DMS53 treated with DMSO at 0.1 percent for 48 hours (cell line): ENCODE data around the gene MYO3B.
"Not testable (repeated sequence)": the region's sequence is repeated elsewhere in the genome, so short reads cannot be mapped to it uniquely, and the experiment has no call there.

Experiments used
- DNase-seq: peaks from one replicate; lab custom pipeline; 2025; ENCODE audit not compliant: unreplicated experiment; lab: John Stamatoyannopoulos, UW

The MYO3B gene

DNA sequence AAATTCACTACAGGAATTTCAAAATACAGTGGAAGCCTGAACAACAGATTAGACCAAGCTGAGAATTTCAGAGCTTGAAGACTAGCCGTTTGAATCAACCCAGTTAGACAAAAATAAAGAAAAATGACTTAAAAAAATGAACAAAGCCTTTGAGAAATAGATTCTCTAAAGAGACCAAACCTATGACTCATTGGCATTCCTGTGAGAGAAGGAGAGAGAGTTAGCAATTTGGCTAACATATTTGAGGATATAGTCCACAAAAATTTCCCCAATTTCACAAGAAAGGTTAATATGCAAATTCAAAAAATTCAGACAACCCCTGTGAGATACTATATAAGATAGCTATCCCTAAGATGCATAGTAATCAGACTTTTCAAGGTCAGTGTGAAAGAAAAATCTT is 78.0 kb downstream of the MYO3B start:
- DNase-seq = no peak

DNA sequence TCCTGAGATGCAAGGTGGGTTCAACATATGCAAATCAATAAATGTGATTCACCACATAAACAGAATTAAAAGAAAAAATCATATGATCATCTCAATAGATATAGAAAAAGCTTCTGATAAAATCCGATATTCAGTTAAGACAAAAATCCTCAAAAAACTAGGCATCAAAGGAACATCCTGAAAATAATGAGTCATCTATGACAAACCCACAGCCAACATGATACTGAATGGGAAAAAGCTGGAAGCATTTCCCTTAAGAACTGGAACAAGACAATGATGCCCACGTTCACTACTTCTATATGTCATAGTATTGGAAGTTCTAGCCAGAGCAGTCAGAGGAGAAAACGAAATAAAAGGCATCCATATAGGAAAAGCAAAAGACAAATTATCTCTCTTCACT is 80.4 kb downstream of the MYO3B start:
- no peak for DNase-seq

GRCh38 chr2:170260188-170260587 is 82.2 kb downstream of the MYO3B start:
- DNase-seq = no peak

DNA sequence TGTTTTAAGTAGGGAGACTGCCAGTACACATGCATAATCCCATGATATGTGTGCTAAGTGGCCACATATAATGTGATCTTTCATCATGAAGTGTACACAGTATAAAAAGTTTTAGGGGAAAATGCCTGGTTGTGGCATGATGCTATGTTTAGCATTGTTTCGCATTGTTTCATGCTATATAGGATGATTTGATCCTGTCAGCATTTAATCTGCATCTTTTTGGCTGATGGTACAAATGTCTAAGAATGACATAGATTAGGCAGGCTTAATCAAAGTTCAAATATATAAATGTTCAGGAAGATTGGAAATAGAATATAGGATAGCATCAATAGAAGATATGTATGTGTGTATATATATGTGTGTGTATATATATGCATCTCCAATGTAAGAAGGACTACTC is 83.6 kb downstream of the MYO3B start:
- DNase-seq = no peak

GRCh38 chr2:170262343-170262742 is 84.4 kb downstream of the MYO3B start:
- DNase-seq = no peak

DNA sequence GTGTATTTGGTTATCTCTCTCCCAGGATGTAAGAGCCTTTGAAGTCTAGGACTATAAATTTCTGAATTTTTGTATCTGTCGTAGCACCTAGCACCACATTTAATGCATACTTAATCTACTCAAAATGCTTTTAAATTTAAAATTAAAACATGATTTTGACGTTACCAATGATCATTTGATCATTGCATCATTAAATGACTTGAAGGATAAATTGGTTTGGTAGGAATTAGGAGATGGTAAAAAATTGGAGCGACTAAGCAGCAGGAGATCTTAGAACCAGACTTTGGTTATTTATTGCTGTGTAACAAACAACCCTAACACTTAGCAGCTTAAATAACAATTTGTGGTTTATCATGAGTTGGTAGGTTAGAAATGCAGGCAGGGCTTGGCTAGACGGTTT is 84.9 kb downstream of the MYO3B start:
- no peak for DNase-seq

DNA sequence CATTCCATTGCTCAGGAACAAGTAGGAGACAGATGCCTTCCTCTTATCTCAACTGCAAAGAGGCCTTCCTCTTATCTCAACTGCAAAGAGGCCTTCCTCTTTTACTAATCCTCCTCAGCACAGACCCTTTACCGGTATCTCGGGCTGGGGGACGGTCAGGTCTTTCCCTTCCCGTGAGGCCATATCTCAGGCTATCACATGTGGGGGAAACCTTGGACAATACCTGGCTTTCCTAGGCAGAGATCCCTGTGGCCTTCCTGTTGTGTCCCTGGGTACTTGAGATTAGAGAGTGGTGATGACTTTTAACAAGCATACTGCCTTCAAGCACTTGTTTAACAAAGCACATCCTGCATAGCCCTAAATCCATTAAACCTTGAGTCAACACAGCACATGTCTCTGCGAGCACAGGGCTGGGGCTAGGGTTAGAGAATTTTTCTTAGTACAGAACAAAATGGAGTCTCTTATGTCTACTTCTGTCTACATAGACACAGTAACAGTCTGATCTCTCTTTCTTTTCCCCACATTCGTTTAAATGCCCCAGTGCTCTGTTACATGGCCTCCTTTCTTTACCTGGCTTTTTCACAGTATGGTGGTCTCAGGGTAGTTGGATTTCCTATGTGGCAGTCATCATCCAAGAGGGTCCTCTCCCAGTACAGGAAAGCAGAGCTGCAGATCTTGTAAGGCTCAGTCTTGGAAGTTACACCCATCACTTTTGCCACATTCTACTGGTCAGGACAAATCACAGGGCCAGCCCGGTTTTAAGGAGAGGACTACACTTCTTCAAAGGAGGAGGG is 86.0 kb downstream of the MYO3B start:
- DNase-seq = peak; percentile 46

GRCh38 chr2:170264522-170264860 is 86.5 kb downstream of the MYO3B start:
- DNase-seq = no peak

- DNase-seq = no peak
Measured at GRCh38 chr2:170264865-170265264, 86.9 kb downstream of the MYO3B start.

- no peak for DNase-seq
Measured at GRCh38 chr2:170265321-170265720, 87.4 kb downstream of the MYO3B start.

GRCh38 chr2:170266358-170266757 is 88.4 kb downstream of the MYO3B start:
- DNase-seq = no peak

DNA sequence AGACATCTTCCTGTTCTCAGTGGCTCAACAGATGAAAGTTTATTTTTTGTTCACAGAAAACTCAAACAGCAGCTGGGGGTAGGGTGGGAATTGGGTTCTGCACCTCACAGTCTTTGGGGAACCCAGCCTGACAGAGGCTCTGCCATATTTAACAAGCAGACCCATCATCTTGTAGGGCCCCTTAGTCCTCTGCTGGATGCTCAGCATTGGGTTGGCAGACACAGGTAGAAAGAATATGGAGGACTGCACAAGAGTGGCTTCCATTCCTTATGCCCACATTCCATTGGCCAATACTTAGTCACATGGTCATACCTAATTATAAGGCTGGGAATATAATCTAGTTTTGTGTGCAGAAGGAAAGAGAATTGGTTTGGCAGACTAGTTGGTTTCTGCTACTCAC is 89.1 kb downstream of the MYO3B start:
- no peak for DNase-seq

DNA sequence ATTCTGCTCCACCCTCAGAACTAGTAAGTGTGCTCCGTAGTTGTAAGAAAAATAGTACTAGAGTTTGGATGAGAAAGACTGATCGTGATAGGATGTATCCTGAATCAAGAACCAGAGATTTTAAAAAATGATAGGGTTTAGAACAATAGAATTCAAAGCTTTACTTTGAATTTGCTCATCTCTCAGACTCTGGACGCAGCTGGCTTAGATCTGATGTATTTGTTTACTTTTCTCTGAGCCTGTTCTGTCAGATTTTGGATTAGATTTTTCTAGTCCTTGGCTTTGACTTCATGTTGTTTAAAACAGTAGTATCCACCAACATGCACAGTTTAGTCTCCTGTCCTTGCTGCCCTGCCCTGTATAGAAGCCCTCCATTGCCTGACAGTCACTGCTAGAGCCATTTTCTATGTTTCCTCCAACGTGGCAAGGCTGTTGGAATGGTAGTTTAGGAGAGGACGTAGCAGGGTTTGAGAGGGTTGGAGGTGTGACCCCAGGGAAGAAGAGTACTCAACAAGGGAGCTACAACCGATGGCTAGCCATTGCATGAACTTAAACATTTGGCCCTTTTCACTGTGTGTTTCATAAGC is 92.4 kb downstream of the MYO3B start:
- DNase-seq = peak; percentile 12

DNA sequence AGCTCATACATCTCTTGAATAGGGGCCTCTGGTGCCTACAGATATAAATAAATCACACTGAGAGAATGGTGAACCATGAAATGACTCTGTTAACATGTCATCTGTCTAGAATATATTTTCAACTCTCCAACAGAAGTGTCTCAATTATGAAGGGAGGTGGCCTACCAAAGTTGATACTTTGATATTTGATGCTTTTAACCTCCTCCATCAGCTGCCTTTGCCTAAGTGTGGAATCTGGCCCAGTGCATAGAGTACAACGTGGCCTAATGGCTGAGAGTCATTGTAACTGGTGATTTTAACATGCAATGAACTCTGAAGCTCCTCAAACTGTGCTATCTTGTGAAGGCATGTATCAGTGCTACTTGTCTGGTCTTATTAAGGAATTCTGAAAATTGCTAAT is 93.4 kb downstream of the MYO3B start:
- peak; percentile 5 for DNase-seq

DNA sequence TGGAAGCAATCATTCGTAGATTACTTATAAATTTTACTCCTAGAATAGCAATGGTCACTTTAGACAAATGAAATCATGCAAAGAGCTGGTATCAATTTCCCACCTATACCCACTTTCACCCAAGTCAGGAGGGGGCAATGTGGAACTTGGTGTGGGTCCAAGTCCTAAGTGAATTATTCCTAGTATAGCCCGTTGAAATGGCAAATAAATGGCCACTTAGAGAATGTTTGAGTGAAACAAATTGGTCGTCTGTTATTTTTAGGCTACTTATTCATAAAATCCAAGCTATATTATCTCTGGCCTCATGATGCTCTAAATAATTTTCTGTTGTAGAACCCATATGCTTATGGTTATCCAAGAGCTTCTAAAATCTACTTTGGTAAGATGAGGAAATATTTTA is 98.1 kb downstream of the MYO3B start:
- no peak for DNase-seq

- DNase-seq = peak; percentile 43
Measured at GRCh38 chr2:170276925-170277629, 99.1 kb downstream of the MYO3B start.

DNA sequence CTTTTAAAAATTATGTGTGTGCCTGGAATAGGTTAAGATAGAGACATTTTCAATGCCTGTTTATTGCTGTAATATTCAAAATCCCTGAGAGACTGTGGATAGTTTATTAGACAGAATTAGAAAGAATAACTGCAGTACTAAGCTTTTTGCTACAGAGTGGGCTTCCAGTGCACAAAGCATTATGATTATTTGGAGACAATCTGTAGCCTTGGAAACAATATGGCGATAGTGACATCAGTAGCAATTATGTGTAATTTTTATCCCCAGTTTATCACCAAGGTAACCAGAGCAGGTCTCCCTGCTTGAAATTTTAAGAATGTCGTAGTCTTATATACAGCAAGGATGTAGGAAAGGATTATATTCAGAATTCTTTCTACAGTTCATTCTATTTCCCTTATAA is 100.0 kb downstream of the MYO3B start:
- DNase-seq = no peak

- DNase-seq = not testable (repeated sequence)
Measured at GRCh38 chr2:170279615-170280014, 101.7 kb downstream of the MYO3B start.

GRCh38 chr2:170282851-170283250 is 104.9 kb downstream of the MYO3B start:
- DNase-seq = no peak

DNA sequence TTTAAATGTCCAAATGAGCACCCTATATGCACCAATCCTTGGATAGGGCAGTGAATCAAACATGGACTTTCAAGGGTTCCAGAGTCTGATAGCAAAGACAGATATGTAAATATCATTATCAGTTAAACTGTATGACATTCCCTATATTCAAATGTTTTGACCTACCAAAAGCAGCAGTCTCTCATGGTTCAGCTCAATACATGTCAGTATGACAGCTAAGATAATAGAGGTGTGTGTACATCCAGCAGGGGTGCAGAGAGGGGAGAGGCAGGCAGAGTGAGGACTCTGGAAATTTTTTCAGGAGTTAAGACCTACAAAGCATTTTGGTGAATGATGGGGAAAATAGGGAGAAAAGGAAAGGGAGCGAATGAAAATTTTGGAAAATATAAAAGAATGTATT is 106.3 kb downstream of the MYO3B start:
- DNase-seq = no peak

DNA sequence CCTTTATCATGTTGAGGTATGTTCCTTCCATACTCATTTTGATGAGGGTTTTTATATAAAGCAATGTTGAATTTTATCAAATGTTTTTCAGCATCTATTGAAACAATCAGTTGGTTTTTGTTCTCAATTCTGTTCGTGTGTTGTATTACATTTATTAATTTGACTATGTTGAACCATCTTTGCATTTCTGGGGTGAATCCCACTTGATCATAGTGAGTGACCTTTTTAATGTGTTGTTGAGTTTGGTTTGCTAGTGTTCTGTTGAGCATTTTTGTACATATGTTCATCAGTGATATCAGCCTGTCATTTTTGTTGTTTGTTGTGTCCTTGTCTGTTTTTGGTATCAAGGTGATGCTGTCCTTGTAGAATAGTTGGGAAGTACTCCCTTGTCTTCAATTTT is 110.9 kb downstream of the MYO3B start:
- DNase-seq = no peak

- no peak for DNase-seq
Measured at GRCh38 chr2:170291474-170291873, 113.5 kb downstream of the MYO3B start.
